WERI-Rb-1 (cell line): Measurements from ENCODE around the gene CEP85L.

Experiments
- DNase-seq: peaks from one replicate; pipeline ENCODE4 v3.0.0-alpha.2; 2020
- H3K27ac ChIP-seq: fragments of 250-450 bp; sonication (Bioruptor Pico); 2 replicates; pipeline ENCODE4 v1.5.1; 2020; ENCODE audit warnings: mild to moderate bottlenecking, moderate library complexity
- H3K27me3 ChIP-seq: fragments of 250-450 bp; sonication (Bioruptor Pico); 2 replicates; pipeline ENCODE4 v1.5.1; 2021; ENCODE audit warnings: mild to moderate bottlenecking, low read depth, moderate library complexity; ENCODE audit not compliant: insufficient read depth, severe bottlenecking
- H3K36me3 ChIP-seq: fragments of 250-450 bp; sonication (Bioruptor Pico); 2 replicates; pipeline ENCODE4 v1.5.1; 2020; ENCODE audit warnings: mild to moderate bottlenecking, moderate library complexity
- H3K4me3 ChIP-seq: 2 replicates; pipeline ENCODE4 v1.5.1; 2011; ENCODE audit warnings: low read depth, mild to moderate bottlenecking, control low read depth, low read length
- H3K9me3 ChIP-seq: fragments of 250-450 bp; sonication (Bioruptor Pico); 2 replicates; pipeline ENCODE4 v1.5.1; 2021; ENCODE audit warnings: mild to moderate bottlenecking, moderate library complexity; ENCODE audit not compliant: severe bottlenecking
- TF ChIP-seq, protein P1 (sequence below): IDR thresholded peaks from 2 replicates; pipeline ENCODE4 v1.5.1; 2011; ENCODE audit warnings: low read depth, mild to moderate bottlenecking, control low read depth, inconsistent platforms, low read length

Gene CEP85L

DNA sequence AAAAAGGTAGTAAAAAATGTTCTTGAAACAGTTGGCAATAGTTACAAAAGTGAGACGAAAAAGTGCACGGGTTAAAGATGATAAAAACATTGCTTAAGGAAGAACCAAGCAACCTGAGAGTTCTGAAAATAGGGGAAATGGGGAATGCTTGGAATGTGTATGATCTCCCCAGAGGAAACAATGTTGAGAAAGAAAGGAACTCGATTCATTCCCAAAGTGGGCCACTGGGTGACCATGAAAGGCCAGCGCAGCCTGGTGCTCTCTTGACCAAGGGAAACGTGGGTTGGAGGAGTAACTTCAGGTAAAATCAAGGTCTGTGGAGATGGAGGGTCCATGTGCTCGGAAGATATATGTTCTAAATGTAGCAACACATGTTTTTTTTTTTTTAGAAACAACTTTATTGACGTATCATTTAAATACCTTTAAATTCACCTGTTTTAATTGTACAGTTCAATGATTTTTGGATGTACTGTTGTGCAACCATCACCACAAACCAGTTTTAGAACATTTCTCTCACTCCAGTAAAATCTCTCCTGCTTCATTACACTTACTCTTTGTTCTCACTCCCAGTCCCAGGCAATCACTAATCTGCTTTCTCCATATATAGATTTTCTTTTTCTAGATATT lies 34.5 kb upstream of the CEP85L start:
- no peaks in the 10 kb centered on the region for H3K27me3 ChIP-seq
- DNase-seq, result no peak
- no peaks in the 10 kb centered on the region for H3K36me3 ChIP-seq
- no peaks in the 10 kb centered on the region for H3K9me3 ChIP-seq
- no peak overlapping the region for H3K4me3 ChIP-seq
- no peak overlapping the region for H3K27ac ChIP-seq
- TF ChIP-seq, protein P1, sequence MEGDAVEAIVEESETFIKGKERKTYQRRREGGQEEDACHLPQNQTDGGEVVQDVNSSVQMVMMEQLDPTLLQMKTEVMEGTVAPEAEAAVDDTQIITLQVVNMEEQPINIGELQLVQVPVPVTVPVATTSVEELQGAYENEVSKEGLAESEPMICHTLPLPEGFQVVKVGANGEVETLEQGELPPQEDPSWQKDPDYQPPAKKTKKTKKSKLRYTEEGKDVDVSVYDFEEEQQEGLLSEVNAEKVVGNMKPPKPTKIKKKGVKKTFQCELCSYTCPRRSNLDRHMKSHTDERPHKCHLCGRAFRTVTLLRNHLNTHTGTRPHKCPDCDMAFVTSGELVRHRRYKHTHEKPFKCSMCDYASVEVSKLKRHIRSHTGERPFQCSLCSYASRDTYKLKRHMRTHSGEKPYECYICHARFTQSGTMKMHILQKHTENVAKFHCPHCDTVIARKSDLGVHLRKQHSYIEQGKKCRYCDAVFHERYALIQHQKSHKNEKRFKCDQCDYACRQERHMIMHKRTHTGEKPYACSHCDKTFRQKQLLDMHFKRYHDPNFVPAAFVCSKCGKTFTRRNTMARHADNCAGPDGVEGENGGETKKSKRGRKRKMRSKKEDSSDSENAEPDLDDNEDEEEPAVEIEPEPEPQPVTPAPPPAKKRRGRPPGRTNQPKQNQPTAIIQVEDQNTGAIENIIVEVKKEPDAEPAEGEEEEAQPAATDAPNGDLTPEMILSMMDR, result no peak

DNA sequence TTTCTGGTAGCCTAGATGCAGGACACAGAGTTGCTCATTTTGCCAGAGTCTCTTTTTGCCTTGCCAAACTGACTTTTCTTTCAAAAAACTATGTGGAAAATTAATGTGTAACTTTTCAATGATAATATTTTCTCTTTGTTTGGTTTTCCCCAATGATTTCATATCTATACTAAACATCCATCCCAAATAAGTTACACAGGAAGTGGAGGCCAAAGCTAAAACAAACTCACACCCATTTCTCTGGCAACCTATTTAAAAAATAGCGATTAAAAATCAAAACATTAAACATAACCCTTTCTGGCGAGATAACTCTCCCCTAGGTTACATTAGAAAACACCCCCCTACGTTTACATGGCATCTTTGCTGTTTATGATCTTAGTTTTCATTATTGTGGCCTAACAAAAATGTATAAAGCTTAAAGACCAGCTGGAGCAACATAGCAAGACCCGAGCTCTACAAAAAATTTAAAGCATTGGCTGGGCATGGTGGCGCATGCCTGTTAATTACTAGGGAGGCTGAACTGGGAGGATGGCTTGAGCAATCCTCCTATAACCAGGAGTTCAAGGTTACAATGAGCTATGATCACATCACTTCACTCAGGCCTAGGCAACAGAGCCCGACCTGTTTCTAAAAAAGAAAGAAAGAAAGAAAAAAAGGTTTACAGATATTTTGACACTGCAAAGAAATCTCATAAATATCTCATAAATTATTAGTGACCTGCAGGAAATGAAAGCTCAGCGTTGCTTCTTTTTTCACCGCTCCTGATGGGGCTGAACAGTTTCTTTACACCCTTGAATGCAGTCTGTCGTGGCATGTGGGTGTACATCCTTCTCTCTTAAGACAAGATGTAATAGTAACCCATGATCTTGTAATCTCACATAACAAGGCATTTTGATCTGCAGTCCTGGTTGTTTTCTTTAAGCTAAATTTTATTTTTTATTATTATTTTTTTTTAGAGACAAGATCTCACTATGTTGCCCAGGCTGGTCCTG lies 32.8 kb upstream of the CEP85L start:
- DNase-seq, result no peak
- no peak overlapping the region for H3K4me3 ChIP-seq
- H3K36me3 ChIP-seq, result no peaks in the 10 kb centered on the region
- H3K27ac ChIP-seq, result no peak overlapping the region
- TF ChIP-seq, protein P1, result no peak
- H3K27me3 ChIP-seq, result no peaks in the 10 kb centered on the region
- H3K9me3 ChIP-seq, result no peaks in the 10 kb centered on the region

DNA sequence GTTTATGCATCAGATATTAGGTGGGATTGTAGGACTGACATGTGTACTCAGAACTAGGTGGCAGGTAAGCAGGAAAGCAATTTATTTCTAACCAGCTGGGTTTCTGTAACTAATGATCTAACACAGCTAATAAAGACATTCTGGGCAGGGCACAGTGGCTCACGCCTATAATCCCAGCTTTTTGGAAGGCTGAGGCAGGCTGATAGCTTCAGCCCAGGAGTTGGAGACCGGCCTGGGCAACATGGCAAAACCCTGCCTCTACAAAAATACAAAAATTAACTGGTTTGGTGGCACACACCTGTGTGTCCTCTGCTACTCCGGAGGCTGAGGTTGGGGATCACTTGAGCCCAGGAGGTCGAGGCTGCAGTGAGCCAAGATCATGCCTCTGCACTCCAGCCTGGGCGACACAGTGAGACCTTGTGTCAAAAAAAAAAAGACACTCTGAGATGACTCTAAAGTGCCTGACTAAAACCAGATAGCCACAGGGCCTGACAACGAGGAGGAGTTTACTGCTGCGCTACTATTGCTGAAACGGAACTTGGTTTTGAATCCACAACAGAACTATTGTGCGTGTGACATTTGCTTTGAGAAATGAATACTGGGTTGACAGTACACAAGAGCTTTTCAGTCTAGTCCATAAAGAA lies 29.2 kb upstream of the CEP85L start:
- no peaks in the 10 kb centered on the region for H3K36me3 ChIP-seq
- no peaks in the 10 kb centered on the region for H3K9me3 ChIP-seq
- H3K27ac ChIP-seq, result no peak overlapping the region
- H3K27me3 ChIP-seq, result no peaks in the 10 kb centered on the region
- DNase-seq, result no peak
- H3K4me3 ChIP-seq, result no peak overlapping the region
- TF ChIP-seq, protein P1, result no peak

DNA sequence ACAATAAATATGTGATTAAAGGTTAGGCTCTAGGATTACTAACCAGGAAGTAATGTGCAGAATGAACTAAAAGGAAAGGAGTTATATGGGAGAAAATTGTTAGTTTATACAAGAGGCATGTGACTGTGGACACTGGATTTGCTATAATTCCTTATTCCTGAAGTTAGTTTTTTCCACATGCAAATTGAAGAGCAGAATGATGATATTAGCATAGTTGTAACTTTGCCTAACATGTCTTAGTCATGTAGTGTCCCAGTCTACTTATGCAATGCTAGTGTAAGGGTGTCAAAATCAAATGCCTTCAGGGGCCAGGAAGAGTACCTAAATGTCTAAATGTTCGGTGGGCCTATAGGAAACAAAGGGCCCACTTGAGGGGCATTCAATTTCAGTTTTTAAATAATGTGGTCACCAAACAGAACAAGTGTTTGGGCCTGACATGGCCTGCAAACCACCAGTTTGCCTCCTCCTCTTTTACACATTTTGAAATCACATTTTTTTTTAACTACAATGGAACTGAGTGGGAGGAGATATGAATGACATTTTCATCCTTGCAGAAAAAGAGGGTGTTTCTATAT lies 28.0 kb upstream of the CEP85L start:
- no peaks in the 10 kb centered on the region for H3K36me3 ChIP-seq
- TF ChIP-seq, protein P1, result no peak
- H3K27me3 ChIP-seq, result no peaks in the 10 kb centered on the region
- no peak overlapping the region for H3K4me3 ChIP-seq
- no peak for DNase-seq
- H3K9me3 ChIP-seq, result no peaks in the 10 kb centered on the region
- no peak overlapping the region for H3K27ac ChIP-seq

DNA sequence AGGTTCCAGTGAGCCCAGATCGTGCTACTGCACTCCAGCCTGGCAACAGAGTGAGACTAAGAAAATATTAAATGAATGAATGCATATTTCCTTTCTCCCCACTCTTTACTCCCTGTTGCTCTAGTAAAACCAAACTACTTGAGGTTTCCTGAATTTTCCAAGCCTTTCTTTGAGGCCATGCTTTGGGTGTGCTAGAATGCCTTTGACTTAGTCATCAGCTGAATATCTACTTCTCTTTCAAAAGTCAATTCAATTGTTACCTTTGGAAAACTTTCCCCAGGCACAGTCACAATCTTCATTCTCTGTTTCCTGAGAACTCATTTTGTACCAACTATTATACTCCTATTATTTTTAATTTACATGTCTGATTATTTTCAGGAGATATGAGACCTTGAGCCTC lies 27.5 kb upstream of the CEP85L start:
- no peak overlapping the region for H3K4me3 ChIP-seq
- DNase-seq, result no peak
- no peaks in the 10 kb centered on the region for H3K9me3 ChIP-seq
- H3K36me3 ChIP-seq, result no peaks in the 10 kb centered on the region
- no peaks in the 10 kb centered on the region for H3K27me3 ChIP-seq
- no peak overlapping the region for H3K27ac ChIP-seq
- TF ChIP-seq, protein P1, result no peak
